ENCODE data around the gene IFNAR1. TPM values are rescaled to one million over a fixed set of nuclear protein-coding genes. Genes with fewer than 3 reads are reported as not detected.

The IFNAR1 gene
- total RNA-seq, 1 donor from 2014 or later: 8.8 TPM

DNA sequence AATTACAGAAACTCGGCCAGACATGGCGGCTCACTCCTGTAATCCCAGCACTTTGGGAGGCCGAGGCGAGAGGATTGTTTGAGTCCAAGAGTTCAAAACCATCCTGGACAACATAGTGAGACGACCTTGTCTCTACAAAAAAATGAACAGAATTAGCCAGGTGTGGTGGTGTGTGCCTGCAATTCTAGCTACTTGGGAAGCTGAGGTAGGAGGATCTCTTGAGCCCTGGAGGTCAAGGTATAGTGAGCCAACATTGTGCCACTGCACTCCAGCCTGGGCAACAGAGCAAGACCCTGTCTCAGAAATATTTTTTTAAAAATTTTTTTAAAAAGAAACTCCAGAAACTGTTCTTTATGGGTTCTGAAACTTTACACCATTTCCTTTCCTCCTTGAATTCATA, 40.1 kb downstream of the IFNAR1 start:
- DNase-seq (ENCODE audit: low read depth): no peak
- no peak overlapping the region for H3K4me3 ChIP-seq (ENCODE audit: low read depth, low read length)
- TF ChIP-seq, protein P1, sequence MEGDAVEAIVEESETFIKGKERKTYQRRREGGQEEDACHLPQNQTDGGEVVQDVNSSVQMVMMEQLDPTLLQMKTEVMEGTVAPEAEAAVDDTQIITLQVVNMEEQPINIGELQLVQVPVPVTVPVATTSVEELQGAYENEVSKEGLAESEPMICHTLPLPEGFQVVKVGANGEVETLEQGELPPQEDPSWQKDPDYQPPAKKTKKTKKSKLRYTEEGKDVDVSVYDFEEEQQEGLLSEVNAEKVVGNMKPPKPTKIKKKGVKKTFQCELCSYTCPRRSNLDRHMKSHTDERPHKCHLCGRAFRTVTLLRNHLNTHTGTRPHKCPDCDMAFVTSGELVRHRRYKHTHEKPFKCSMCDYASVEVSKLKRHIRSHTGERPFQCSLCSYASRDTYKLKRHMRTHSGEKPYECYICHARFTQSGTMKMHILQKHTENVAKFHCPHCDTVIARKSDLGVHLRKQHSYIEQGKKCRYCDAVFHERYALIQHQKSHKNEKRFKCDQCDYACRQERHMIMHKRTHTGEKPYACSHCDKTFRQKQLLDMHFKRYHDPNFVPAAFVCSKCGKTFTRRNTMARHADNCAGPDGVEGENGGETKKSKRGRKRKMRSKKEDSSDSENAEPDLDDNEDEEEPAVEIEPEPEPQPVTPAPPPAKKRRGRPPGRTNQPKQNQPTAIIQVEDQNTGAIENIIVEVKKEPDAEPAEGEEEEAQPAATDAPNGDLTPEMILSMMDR (conservative IDR thresholded peaks at IDR 0.05; ENCODE audit: low read depth, low read length): no peak

DNA sequence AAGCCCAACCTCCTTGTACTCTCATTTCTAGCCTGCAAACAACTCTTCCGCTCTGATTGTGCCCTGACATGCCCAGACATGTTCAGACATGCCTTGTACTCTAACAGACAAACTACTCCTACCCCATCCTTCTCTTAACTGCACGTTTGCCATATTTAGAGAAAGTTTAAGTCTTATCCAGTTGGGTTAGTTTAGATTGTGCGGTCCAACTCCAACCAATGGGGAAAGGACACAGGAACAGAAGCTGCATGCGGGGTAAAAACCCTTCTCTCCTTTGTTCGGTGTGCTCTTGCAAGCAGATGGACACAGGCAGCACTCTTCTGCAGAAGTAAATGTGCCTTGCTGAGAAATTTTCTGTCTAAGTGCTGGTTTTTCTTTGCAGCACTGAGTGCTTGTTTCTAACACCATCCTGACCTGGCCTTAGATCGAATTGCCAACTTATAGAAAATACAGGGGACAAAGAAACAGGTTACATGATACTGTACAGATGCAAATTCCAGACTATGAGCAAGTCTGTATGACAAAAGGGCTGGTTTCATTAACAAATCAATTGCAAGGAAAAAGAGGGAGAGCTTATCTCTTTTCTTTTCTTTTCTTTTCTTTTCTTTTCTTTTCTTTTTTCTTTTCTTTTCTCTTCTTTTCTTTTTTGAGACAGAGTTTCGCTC, 42.7 kb downstream of the IFNAR1 start:
- TF ChIP-seq, protein P1 (conservative IDR thresholded peaks at IDR 0.05; ENCODE audit: low read depth, low read length): no peak
- no peak for DNase-seq (ENCODE audit: low read depth)
- no peak overlapping the region for H3K4me3 ChIP-seq (ENCODE audit: low read depth, low read length)

DNA sequence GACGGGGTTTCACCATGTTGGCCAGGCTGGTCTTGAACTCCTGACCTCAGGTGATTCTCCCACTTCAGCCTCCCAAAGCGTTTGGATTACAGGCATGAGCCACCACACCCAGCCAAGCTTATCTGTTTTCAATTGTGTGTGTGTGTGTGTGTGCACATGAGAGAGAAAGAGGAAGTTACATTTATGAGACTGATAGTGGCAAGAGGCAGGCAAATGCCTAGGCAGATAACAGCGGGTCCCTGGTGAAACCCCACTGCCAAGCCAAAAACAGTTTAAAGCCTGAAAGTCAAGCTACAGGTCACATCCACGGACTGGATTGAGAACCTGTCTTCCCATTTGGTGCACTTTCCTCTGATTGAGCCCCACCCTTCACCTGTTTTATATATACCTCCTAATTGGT, 43.4 kb downstream of the IFNAR1 start:
- TF ChIP-seq, protein P1 (conservative IDR thresholded peaks at IDR 0.05; ENCODE audit: low read depth, low read length): no peak
- DNase-seq (ENCODE audit: low read depth): no peak
- no peak overlapping the region for H3K4me3 ChIP-seq (ENCODE audit: low read depth, low read length)

DNA sequence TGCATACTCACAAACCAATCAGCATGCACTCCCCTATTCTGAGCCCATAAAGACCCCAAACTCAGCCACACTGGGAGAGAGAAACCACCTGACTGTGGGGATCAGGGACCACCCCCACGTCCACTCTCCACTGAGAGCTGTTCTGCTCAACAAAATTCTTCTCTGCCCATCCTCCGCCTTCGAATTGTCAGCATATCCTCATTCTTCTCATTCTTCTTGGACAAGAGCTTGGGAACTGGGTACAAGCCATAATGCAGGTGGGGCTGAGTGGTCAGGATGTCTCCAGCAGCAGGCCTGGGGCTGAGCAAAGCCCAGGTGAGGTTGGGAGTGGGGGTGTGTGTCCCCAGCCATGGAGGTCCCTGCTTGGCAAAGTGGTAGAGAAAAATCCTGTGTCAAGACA, 43.8 kb downstream of the IFNAR1 start:
- H3K4me3 ChIP-seq (ENCODE audit: low read depth, low read length): no peak overlapping the region
- TF ChIP-seq, protein P1 (conservative IDR thresholded peaks at IDR 0.05; ENCODE audit: low read depth, low read length): no peak
- no peak for DNase-seq (ENCODE audit: low read depth)

DNA sequence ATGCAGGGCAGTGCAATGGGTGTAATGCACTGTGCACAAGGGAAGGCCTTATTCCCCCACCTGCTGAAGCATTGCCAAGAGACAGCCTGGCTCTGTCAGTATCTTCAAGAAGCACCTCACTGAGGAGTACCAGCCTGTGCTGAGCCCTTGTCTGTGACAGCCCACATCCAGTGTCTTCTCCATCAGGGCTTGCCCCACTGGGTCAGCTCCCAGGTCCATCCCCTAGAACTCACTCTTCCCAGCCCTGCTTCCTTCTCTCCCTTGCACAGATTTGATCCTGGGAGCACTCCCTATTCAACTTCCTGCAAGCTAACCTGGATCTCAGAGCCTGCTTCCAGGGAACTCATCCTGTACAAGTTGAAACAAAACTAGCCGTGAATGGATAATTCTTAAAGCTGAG, 44.8 kb downstream of the IFNAR1 start:
- no peak for DNase-seq (ENCODE audit: low read depth)
- TF ChIP-seq, protein P1 (conservative IDR thresholded peaks at IDR 0.05; ENCODE audit: low read depth, low read length): no peak

DNA sequence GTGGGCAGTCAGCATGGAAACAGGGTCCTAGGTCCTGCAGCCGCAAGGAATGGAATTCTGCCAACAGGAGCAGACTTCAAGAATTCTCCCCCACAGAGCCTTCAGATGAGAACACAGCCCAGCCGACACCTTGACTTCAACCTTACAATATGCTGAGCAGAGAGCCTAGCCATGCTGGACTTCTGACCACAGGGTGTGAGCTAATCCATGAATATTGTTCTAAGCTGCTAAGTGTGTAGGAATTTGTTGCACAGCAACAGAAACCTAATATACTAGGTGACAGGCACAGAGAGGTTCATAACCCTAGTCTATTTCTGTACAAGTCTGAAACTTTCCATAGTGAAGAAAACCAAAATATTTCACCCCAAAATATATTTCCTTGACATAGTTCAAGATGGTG, 45.5 kb downstream of the IFNAR1 start:
- TF ChIP-seq, protein P1 (conservative IDR thresholded peaks at IDR 0.05; ENCODE audit: low read depth, low read length): no peak
- no peak overlapping the region for H3K4me3 ChIP-seq (ENCODE audit: low read depth, low read length)
- DNase-seq (ENCODE audit: low read depth): no peak

More for the DNA sequence above, 44.8 kb downstream of the IFNAR1 start:
- no peak overlapping the region for H3K4me3 ChIP-seq (ENCODE audit: low read depth, low read length)

DNA sequence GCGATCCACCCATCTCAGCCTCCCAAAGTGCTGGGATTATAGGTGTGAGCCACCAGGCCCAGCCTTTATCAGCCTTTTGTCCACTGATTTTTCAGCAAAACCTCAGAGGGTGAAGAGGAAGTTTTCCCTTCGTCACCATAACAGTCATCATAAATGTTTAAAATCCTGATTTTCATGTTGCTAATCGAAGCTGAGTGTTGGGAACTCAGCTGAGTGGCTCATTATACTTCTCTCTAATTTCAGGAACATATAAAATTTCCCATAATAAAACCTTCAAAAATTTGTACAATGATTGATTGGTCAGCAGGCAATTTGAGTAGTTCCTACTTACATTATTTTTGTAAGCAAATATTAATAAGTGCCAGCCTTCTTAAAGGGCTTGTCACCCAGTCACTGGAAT, 46.6 kb downstream of the IFNAR1 start:
- no peak for DNase-seq (ENCODE audit: low read depth)
- TF ChIP-seq, protein P1 (conservative IDR thresholded peaks at IDR 0.05; ENCODE audit: low read depth, low read length): no peak
- H3K4me3 ChIP-seq (ENCODE audit: low read depth, low read length): no peak overlapping the region

All from epithelial cell of proximal tubule (primary cell).